Measurements from ENCODE around the gene LRRIQ1.
"Not testable (repeated sequence)": the region's sequence is repeated elsewhere in the genome, so short reads cannot be mapped to it uniquely, and the experiment has no call there.

LRRIQ1 gene

DNA sequence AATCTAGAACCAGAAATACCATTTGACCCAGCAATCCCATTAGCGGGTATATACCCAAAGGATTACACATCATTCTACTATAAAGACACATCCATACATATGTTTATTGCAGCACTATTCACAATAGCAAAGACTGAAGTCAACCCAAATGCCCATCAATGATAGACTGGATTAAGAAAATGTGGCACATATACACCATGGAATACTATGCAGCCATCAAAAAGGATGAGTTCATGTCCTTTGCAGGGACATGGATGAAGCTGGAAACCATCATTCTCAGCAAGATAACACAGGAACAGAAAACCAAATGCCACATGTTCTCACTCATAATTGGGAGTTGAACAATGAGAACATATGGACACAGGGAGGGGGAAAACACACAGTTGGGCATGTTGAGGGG is 188.2 kb downstream of the LRRIQ1 start:
- DNase-seq, result not testable (repeated sequence)

DNA sequence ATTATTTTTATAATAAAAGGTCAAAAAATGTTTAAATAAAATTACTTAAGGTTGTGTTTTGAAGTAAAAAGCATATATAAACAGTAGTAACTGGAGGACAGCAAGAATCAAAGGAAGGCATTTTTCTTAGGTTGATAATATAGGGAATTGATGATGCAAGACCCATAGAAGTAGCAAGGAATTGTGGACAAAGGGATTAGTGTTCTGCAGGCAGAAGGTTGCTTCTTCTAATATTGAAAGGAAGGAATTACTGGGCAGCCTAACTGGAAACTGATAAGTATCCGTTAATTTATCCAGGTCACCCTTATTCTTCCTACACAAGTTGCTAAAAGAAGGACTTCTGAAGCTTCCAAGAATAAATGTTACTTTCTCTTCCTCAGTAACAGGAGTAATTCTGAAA is 189.3 kb downstream of the LRRIQ1 start:
- DNase-seq, result no peak

DNA sequence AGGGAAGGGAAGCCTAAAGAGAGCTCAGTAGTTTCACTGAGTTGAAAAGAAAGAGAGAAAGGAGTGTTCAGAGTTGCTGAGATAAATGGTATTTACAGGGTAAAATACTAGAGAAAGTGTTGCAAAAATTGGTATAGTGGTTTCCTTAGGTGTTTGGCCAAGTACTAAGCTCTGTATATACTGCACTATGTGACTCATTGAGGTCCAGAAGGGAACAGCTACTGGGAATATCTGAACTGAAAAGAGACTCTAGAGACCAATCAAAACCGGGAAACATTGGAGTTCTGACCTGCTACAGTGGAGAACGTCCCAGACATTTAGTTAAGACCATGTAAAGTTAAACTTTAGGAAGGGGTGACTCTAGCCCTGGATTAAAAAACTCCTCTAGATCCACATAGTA is 201.2 kb downstream of the LRRIQ1 start:
- DNase-seq, result no peak

DNA sequence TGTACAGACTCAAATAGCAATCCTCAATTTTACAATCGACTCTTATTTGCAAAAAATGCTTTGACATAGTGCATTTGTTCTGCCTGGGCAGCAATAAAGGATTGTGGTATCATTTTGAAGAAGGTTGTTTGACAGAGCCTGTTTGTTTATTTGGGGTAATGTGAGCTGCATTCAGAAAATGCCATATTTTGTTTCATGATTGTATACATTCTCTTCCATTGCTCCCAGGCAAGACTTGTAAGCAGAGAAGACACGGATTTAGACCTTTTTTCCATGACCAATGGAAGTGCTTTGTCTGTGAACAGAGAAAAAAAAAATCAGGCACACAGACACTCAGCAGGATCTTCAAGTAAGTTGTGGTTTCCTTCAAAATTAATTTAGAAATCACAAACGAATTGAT is 208.4 kb downstream of the LRRIQ1 start:
- DNase-seq, result no peak

DNA sequence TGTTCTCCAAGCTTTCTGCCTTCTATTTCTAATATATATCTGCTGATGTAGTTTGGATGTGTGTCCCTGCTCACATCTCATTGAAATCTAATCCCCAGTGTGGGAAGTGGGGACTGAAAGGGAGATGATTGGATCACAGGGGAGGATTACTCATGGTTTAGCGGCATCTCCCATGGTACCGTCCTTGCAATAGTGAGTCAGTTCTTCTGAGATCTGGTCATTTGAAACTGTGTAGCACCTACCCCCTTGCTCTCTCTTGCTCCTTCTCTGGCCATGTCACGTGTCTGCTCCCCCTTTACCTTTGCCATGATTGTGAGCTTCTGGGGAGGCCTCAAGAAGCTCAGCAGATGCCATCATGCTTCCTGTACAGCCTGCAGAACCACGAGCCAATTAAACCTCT is 217.7 kb downstream of the LRRIQ1 start:
- DNase-seq, result no peak

DNA sequence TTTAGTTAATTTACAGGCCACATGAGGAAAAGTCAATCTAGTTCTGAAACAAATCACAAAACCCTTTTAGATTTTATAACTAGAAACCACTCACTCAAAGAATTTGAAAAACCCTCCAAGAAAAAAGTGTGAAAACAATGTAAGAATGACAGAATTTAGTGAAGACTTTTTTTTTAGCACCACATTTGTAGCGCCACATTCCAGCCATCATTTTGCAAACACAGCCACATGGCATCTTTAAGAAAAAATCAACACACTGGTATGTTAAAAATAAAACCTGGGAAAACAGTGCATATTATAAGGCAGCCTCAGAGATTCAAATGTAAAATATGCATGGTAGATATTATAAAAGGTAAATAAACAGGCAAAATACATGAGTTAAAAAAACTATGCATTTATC is 221.5 kb downstream of the LRRIQ1 start:
- DNase-seq, result no peak

DNA sequence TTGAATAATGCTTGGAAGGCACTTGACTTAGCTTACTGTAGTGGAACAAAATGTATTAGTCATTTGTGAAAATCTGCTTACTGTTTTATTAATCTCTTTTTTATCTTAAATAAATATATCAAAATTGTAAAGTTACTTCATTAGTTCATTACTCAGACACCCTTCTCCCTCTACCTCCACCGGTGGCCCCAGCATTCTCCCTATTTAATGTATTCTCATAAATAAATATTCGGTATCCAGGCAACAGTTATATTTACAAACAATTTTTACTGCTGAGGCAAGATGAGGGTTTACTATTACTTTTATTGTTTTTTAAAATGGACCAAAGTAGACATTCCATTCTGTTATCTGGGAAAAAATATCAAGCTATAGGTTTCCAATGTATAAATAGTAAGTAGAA is 224.3 kb downstream of the LRRIQ1 start:
- no peak for DNase-seq

DNA sequence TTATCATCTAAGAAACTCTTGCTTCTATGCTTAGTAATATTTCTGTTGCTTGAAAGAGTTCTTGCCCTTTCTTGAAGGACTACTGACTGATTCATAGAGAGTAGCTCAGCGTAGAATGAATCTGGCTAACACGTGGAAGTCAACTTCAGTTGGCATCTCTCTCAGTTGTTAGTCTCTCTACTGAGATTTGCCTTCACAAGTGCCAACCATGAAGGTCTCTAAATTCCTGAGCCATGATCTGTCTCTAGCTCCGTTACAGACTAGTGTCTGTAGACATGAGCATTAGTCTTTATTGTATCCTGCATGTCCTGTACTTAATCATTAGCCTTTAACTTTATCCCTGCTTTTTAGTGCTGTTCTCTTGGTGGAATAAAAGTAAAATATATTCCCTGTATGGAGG is 224.7 kb downstream of the LRRIQ1 start:
- no peak for DNase-seq

DNA sequence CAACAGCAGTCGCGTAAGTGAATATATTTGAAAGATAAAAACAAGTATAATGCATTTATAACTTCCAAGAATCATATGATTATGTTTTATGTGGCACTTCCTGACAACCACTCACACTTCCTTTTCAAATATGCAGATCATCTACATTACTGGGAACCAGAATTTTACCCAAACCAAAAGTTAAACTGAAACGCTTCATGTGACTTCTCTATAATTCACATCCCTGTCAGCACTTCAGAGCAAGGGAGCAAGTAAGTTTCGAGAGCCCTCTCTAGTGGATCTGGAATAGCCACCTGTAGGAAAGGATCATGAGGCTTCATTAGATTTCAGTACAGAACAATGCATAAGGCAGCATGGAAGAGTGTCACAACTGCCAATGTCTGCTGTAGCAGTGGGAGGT is 230.2 kb downstream of the LRRIQ1 start:
- DNase-seq, result no peak

DNA sequence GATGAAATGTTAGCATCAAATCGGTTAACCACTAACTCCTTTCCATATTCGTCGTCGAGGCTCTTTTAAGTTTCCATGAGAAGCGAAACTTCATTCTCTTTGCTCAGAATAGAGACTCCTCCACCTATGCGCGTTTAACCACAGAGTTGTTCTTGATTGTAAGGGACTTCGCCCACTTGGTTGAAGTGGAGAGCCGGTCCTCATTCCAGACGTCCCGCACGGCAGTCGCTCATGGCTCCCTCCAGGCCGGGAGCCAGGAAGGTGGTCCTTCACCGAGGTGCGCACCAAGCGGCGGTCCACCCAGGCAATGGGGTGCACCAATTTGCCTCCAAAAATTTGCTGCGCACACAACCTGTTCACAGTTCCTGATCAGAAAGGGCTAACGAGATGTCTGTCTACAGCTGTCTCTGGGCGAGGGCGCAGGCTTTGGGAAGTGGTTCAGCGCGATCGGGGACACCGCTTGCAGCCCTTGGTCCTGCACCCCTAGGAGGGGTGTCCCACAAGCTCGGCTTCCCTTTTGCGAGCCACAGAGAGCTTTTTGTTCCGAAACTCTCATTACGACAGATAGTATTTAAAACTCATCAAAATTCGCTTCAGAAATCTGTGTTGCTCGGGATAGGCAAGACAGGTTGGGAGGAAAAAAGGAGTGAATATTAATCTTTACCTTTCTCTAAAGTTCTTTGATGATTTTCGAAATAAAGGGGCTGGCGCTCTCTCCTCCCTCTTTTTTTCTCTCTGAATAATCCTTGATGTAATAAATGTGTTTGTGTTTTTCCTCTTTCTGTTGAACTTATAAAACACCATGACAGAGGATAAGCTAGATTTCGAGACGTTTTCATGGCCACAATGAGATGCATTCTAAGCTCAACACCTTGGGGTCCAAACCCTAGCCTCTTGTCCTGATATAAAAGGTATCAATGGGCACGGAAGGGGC is 237.5 kb downstream of the LRRIQ1 start:
- DNase-seq, result no peak

DNA sequence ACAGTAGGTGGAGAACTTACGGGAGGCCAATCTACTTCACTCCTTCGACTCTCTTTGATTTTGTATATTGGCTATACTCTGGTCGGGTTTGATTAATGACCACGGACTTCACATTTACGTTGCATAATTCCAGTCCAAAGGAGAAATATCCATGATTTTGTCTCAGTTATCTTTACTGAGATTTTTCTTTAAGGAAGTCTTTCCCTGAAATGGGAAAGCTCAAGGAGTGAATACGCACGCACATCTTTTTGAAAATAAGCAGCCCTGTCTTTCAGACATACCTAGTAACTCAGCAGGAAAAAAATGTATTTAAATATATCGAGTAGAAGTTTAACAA is 238.1 kb downstream of the LRRIQ1 start:
- no peak for DNase-seq

DNA sequence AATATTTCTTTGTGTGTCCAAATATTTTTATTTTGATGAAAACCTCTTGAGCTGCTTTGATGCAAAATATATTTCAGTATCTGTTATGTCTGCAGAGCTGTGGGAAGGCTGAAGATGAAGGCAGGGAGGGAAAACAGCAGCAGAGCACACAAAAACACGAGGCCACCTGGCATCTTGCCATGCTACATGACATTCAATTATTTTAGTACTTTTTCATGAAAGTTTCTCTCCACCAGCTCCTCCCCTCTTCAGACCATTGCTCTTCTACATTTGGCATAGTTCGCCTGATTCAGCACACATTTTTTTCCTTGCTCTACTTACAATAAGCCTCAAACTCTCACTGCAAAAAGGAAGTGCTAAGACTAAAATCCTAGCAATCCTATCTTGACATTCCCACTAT is 239.2 kb downstream of the LRRIQ1 start:
- DNase-seq, result no peak

DNA sequence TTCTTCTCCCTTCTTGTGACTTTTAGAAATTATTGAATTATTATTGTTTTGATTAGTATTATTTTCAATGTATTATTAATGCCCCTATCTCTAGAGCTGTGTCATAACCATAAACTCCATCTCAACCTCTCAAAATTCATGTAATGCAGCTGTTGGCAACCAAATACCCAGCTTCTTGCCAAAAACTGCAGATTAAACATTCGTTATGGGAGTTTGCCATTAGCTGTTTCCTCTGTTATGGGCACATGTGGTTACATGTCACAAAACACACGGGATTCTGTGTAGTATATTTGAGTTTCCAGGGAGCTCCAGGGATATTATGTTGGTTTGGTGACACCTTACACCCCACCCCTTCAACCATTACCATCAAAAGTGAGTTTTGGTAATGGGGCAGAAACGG is 241.0 kb downstream of the LRRIQ1 start:
- DNase-seq, result no peak

DNA sequence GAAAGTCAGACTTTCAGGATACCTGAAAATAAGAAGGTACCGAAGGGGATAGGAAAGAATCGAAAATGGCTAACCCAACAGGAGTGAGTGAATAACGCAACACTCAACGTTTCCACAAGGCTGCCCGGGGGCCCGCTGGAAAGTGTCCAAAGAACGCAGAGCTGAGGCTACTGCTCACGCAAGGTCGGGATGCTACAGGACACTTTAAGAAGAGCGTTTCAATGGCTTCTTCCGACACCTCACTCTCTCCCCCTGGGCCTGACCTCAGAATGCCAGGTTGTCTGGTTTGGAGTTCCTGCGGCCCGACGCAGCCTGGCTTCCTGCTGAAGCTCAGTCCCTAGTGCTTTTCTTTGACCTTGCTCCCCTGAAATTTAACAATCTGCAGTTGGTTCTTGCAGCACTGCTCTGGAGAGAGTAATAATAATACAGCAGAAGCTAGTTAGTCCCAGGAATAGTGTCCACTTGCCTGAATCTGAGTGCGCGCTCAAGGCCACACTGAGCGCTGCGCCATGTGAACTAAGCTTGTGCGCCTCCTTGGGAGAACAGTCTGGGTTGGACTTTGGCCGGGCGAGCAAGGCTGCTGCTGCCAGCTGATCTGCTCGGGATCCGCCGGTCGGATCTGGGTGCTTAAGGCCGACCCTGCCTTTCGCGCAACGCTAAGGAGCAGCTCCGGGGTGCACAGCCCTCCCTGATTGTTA is 241.9 kb downstream of the LRRIQ1 start:
- DNase-seq, result no peak

DNA sequence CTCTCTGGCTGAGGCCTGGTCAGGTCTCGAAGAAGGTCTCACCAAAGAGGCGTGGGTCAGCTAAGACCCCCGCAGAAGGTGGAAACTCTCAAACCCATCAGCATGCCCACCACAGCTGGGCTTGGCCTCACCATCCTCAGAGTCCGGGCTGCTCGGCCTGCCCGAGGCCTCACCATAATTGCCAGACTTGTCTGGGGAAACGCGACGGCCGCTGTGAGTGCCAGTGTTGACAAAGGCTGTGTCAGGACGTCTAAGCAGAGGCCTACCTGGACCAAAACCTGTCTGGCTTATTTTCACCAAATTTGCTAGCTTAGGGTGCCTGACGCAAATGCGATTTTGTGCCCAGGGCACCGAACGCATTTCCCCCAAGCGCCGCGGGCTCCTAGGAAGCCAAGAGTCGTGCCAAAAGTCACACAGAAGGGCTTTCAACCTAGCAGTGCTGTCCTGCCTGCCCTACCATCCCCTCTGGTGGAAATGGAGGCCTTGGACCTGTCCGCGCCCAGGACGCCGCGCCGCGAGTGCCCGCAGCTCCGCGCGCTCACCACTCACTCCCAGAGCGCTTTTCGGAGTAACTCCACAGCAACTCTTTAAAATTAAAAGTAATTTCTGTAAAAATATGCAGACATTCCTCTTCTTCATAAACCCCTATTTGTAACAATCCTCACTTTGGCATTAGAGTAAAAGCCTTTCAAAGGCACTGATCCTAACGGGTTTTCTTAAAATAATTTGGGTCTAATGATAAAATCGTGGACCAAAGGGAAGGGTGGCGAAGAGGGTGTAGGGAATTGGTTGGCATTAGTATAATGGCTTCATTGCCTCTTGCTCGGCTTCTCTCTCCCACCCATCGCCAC is 242.7 kb downstream of the LRRIQ1 start:
- DNase-seq, result no peak

DNA sequence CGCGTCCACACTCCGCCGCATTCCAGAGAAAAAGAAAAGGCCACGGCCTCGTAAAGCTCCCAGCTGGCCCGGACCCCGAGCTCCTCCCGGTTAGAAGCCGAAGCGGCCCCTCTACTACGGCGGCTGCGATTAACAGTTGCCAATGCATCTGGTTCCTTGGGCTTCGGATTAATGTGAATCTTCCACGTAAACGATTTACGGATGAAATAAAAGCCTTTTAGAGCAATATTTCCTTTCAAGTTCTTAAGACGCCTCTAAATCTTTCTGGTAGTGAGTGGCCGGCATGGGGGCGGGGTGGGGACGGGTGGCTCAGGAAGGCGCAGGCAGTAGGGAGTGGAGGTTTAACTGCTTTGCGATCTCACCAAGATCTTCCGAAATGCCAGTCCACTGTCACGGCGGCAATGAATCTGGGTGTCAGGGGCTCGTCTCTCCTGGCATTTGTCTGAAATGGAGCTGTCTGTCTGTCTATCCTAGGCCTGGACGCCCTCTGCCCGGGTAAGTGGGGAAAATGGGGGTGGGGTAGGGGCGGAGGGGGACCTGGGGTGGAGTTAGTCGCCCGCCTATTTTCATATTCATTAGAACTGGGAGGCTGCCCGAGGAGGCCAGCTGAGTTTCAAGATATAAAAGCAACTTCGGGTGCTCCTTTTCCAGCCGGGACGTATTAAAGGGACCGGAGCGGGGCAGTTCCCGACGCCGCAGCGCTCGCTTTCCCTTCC is 243.5 kb downstream of the LRRIQ1 start:
- DNase-seq, result no peak

DNA sequence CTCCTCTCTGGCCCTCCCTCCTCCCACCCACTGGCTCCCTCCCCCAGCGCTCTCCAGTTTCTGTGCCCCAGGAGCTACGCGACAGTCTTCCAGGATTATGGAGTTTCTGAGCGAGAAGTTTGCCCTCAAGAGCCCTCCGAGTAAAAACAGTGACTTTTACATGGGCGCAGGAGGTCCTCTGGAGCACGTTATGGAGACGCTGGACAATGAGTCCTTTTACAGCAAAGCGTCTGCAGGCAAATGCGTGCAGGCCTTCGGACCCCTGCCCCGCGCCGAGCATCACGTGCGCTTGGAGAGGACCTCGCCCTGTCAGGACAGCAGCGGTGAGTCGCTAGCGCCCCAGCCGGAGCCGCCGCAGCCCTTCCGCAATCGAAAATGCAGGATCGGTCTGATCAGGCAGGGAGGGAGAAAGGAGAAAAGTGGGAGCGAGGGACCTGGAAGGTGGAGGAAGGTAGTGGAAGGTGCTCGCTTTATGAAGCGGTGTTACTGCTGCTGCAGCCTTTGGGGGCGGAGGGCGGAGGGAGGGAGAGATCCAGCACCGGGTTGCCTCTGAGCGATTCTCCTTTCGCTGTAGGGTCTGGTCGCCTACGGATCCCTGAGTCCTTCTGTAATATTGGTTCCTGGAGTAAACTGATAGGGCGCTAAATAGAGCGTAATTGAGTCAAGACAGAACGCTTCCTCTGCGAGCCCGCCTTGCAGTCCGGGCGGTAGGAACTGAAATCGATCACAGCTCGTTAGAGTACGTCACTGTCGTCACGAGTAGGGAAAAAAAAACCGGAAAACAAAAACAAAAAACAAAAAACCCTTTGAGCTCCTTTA is 244.2 kb downstream of the LRRIQ1 start, which contains the start of gene ALX1:
ALX1 (plus strand) TSS at position 56 of the 819 bp plus-strand sequence; CDS start at position 98, 42 bp downstream.
- DNase-seq, result no peak

DNA sequence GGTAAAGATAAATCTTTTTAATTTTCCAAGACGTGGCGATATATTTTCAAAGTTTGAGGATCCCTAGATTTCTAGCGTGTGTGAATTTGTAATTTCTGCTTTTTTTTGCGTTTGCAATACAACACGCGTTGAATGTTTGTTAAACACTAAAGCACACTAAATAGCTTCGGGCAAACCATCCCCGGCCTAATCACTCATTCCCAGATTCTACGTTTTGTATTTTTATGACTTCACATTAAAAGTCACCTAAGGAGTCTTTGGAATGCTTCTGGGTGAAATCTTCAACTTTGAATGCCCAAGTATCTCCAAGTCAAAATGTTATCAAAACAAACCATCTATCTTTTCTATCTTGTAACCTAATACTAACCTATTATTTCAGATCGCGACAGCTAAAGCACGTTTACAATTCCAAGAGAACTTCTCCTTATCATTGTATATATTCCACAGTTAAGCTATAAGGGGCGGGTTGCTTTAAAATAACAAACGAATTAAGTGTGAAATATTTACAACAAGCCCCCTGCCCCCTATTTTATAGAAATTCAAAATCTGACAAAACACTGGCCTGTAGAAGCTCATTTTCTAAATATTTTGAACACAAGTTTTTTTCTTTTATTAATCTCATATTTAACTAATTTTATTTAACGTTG is 245.0 kb downstream of the LRRIQ1 start:
- DNase-seq, result no peak

DNA sequence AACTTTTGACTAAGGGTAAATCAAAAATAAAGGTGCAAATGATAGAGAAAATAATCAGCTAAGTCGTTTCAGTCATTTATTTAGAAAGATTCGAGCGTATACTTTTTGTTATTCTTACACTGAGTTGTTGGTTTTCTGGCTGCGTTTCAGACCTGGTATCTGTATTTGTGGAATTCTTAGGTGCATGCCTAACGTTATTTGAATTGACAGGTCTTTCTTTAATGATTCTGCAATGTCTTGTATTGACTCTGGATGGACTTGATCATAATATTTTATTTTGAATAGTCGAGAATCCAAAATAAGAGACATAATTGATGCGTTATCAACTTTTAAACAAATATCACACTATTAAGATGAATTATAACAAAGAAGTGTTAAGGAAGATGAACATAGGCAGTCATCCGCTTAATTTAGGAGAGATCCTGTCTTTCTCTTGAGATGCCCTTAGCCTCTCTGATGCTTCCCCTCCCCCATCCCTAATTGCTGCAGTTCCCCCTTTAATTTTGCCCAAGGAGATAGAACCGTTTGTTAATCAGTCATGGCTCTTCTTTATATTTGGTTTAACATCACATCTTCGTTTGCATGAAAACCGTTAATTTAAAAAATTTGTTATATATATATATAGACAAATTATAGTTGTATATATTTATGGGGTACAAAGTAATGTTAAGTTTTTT is 245.6 kb downstream of the LRRIQ1 start:
- DNase-seq, result no peak

DNA sequence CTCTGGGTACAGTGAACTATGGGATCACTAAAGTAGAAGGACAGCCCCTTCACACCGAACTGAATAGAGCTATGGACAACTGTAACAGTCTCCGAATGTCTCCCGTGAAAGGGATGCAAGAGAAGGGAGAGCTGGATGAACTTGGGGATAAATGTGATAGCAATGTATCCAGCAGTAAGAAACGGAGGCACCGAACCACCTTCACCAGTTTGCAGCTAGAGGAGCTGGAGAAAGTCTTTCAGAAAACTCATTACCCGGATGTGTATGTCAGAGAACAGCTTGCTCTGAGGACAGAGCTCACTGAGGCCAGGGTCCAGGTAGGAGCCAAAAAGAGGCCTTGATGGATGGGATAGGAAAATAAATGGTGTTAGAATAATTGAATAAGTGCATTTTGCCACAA is 247.4 kb downstream of the LRRIQ1 start:
- DNase-seq, result no peak

Data from activated CD4-positive, CD25-positive, alpha-beta regulatory T cell (primary cell).